Renal pelvis (tissue), 4 donors: ENCODE measurements around the gene TTC28. TPM values are rescaled to one million over a fixed set of nuclear protein-coding genes. Genes with fewer than 3 reads are reported as not detected.
"Not testable (repeated sequence)": the region's sequence is repeated elsewhere in the genome, so short reads cannot be mapped to it uniquely, and the experiment has no call there.

Experiments
- DNase-seq: peaks from one replicate; pipeline ENCODE4 v3.0.0-alpha.2; 2013
- polyA plus RNA-seq, 3 donors: library from polyadenylated mRNA; unstranded; fragments of 120-200 nt; gene quantifications; one replicate each; pipeline ENCODE4 v1.2.1, GENCODE V29; 2013; ENCODE audit not compliant: insufficient read length in 3 of 3

Gene TTC28
- polyA plus RNA-seq, 3 donors: 31.4 to 47.3 (median 36.4) TPM

DNA sequence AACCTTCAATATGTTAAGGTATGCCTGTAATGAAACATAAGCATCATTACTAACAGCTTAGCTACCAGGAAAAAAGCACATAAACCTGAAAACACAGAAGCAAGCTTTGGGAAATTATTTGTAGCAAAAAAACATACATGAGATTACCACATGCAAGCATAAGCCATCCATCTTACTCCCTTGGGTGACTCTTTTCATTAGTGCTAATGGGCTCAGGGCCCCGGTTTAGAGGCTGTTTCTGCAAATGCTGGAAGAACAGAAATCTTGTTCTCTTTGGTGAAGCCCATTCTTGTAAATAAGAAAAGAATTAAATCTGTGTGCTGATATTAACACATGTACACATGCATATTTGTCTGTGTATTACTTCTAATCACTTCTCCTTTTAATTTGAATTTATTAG lies 314.3 kb downstream of the TTC28 start:
- no peak for DNase-seq

DNA sequence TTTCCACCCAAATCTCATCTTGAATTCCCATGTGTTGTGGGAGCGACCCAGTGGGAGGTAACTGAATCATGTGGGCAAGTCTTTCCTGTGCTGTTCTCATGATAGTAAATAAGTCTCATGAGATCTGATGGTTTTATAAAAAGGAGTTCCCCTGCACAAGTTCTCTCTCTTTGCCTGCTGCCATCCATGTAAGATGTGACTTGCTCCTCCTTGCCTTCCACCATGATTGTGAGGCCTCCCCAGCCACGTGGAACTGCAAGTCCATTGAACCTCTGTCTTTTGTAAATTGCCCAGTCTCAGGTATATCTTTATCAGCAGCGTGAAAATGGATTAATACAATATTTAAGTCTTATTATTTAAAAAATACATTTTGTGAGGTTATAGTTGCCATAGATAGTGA lies 315.5 kb downstream of the TTC28 start:
- not testable (repeated sequence) for DNase-seq

DNA sequence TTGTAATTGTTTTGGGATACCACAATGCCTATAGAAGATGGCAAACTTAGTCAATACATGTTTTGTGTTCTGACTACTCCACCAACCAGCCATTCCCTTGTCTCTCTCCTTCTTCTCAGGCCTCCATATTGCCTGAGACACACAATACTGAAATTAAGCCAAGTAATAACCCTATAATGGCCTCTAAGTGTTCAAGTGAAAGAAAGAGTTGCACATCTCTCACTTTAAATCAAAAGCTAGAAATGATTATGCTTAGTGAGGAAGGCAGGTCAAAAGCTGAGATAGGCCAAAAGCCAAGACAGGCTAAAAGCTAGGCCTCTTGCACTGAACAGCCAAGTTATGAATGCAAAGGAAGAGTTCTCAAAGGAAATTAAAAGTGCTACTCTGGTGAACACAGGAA lies 318.7 kb downstream of the TTC28 start:
- DNase-seq: no peak

DNA sequence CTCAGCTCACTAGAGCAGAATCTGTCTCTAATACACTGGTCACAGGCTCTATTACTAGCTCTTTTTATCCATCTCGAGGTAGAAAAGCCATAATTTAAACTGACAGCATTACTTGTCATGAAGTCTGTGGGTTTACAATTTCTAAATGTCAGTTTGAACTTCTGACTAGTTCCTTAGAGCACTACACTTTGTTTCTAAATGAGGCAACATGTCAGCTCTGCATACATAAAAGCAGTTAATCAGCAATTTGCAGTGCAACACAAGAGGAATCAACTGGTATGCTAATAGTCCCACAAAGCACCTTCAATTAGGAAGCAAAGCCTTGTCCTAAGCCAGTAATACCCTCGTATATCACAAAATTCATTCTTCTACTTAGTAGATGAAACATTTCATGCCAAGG lies 321.3 kb downstream of the TTC28 start:
- no peak for DNase-seq

DNA sequence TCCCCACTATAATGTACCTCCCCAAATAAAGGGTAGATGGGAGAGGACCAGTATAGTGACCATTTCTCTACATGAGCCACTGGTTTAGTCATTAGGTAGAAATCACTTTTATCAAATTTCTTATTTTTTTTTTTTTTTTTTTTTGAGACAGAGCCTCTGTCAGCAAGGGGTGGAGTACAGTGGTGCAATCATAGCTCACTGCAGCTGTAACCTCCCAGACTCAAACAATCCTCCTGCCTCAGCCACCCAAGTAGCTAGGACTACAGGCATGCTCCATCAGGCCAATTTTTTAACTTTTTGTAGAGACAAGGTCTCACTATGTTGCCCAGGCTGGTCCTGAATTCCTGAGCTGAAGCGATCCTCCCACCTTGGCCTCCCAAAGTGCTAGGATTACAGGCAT lies 322.4 kb downstream of the TTC28 start:
- DNase-seq: no peak

DNA sequence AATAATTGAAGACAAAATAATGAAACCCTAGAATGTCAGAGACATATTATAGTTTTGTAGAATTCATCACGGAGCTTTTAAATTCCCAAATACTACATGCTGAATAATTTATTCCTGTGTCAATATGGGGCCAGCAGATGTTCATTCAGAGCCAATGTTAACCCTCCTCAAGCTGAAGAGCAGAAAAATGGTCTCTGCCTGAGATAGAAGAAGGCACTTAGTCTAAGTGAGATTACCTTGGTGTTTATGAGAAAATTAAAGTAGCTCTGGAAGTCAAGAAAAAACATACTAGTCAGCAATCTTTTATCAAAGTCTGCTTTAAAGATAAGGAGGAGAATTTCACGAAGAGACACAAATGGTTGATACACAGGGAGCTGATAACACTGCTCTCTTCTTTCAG lies 328.2 kb downstream of the TTC28 start:
- DNase-seq: no peak

DNA sequence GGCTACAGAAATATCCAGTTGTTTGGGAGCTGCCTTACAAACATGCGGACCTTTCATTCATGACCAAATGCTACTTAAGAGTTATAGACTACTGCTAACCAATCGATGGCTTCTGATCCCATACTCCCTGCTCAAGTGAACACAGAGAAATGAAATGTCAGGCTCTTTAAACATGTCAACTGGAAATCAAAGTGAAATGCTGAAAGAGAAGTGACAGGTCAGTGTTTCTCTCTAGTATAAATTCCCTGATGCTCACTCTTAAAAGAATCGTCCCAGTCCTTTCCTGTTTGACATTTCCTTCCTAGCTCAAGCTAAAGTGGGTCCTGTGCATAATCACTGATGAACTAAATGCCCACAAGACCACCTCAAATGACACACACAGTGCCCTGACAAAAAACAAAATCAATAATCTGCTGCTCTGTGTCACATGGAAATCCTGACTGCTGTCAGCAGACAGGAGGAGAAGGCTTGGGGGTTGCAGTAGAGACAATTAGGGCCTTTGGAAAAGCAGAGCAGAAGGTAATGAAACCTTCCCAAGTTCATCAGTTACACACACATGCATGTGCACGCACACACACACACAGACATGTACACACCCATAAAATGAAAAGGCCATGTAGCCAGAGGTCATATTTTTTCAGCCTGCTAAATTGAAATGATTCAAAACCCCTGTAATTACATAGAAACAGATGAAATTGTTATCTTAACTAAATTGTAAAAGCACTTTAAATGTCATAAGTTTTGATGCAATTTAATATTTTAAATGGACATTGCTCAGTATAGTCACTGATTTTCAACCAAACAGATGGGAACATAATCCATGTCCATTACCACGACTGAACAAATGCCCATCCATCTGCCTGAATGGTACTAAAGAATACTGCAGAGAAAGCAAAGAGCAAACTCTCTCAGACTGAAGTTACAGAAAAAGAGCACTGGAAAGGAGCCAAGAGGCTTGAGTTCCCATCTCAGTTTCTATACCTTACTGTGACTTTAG lies 330.7 kb downstream of the TTC28 start:
- DNase-seq: no peak

DNA sequence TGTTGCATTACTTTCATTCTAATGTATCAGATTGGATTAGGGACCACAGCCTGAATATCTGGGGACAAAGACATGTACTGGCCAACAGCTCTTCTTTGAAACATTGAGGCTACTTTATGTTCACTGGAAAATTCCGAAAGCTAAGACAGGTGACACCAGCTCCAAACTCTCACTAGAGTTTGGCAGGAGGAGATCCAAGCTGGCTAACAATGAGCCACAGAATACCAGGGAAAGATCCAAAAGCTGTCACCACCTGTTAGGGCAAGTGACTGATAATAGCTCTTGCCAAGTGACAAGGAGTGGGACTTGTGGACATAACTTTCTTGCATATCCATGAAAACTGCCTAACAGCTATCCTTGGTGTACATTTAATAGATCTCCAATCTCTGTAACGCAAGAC lies 333.3 kb downstream of the TTC28 start:
- DNase-seq: no peak

DNA sequence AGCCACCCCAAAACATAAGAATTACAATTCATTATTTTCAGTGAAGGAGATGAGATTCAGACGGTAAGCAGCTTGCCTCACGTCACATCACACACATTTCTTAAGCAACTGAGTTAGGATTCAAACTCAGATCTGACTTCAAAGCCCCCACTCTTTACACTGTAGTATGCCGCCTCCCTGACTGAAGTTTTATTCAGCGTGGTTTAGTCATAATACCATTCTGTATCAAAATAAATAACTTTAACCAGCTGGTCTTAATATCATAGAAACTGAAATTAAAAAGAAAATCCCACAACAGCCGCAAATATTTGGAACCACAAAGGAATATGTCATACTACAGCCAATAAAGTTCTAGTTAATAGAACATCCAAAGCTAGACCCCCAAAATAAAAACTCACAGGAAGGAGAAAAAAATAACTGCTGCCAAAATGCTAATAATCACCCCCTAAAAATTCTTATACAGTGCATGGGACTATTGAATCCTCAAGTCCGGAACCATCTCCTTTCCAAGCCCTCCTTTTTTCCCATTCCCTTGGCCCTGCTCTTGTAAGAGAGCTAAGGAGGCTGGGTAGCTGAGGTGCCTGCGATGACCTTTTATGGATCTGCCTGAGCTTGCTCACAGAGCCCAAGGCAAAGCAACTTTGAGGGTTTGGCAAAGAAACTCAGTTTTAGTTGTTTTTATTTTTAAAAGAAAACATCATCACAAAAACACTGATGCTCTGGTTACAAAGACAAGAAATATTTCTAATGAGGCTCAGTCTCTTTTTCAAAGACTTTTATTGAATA lies 334.5 kb downstream of the TTC28 start:
- DNase-seq: no peak

DNA sequence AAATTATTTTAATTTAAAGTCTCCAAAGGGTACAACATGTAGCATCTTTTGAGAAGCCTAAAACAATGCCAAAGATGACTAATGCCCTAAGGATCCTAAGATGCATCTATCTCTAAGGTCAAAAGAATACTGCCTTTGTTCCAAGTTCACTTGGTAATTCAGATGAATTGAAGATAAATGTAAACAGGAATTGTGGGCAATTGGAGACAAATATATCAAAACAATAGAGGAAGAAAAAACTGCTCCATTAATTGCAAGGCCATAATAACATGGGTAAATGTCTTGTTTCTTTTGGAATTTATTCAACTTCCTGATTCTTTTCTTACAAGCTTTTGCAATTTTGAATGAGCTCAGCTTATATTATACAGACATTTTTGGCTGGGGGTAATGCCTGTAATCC lies 338.6 kb downstream of the TTC28 start:
- DNase-seq: no peak

DNA sequence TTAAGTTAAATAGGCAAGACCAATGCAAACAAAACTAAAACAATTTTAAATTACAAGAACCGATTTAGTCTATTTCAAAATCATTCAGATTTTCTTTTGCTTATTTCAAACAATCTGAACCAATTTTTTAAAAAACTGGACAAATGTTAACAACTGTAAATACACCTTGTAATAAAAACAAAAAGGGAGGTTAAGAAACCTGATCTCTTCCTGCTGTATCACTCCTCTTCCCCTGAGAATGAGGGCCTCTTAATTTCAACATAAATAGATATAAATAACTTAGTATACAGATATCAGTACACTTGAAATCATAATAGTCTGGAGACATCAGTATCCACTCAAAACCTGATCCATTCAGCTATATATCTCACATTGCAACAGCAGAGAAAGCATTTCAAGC lies 346.6 kb downstream of the TTC28 start:
- DNase-seq: no peak

DNA sequence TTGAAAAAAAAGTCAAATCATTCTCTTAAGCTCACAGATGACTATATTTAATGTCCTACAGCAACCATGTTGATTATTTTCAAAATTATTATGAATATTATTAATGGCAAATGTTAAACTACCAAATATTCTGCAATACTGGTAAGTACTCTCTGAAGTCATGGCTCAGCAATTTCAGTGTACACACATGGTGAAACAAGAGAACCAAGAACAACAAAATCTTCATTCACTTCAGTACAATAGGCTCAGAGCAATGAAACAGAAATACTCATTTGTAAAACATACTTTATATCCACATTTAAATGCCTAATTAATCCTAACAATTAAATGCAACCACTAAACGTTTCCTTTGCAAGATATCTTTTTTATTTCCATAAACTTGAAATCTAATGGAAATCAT lies 347.2 kb downstream of the TTC28 start:
- DNase-seq: no peak

DNA sequence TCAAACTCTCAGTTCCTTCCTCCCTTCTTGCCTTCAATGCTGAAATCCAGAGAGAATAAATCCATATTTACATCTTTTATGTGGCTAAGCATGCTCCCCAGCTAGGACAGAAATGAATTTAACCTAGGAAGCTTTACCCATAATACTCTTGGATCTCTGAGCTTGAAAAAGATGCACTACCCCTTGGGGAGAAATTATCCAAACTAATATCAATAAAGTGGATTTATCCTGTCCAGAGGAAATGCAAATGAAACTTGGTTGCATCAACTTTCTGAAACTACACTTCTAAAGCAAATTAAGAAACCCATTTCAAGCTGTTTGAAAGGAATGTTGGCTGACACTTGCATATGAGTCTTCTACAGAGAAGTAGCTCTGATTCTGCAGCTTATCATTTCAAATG lies 347.9 kb downstream of the TTC28 start:
- DNase-seq: no peak

DNA sequence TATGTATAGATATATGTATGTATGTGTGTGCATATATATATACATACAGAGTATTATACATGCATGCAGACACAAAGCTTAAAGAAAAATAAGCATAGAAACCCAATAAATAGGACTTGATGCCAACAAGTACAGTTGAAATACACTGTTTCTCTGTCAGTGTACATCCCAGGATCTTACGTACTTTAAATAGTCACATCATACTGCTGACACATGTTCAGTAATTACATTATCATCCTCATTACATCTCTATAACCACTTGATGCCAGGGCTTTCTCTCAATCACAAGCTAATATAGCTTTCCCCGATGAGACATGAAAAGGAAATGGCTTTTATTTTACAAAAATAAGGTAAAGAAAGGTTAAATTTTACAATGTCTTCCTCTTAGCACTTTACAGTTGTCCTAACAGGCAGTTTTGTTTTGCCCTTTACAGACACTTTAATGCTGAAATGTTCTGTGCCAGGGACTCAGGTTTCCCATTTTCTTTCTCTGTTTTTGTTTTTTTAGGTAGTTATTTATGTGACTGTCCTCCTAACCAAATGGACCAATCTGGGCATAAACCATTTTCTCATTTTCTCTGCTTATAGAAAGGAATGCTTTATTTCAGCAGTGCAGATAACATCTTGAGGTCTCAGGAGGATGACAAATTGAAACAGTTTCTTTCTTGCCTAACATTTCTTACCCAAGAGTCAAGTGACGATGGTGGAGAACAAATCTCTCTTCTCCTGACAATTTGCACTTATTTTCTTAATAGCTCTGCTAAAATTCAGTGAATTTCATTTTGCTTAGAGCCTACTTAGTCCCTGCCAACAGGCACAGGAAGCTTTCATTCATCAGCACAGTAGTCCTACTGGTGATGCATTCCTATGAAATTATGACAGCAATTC lies 350.2 kb downstream of the TTC28 start:
- no peak for DNase-seq

DNA sequence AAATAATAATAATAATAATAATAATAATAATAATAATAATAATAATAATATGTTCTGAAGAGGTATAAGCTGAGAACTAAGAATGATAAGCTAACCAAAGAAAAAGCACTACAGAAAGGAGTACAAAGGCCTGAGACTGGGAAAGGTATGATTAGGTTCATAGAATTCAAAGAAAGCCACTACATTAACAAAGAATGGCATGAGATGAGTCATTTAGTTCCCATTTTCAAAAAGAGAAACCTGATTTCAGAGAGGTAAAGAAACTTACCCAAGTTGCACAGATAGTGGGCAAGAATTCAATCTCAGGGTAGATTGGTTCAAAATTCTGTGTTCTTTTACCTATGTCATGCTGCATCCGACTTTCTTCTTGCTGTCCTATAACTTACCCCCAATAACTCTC lies 350.9 kb downstream of the TTC28 start:
- no peak for DNase-seq

DNA sequence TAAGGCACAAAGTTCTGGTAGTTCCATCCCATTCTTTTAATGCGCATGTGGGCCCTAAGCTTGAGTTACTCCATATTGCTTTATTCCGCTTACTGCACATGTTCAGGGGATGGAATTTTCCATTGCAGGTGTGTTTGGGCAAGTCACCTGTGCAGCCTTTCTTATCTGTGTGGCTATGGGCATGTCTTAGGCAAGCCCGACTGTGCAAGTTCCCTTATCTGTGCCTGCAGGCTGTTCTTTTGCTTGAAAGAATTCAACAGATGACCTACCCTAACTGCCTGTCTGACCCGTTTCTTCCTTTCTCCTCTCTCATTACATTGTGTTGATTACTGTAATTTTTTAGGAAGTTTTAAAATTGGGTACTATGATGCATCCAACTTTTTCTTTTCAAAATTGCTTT lies 363.6 kb downstream of the TTC28 start:
- DNase-seq: no peak

DNA sequence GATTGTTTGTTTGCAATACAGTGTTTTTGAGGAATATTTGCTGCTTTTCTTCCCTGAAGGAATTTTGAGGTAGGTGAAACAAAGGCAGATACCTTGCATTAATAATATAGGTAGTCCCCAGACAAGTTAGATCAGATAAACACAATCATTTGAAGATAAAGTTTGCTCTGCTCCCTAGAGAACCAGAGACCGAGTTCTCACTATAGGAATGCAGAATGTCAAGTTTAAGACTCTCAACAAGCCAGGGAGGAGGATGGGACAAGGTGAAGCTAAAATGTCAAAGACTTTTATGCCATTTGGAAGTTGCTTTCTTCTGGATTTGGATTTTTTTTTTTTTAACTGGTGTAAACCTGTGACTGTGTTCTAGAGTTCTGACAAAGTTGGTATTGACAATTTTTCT lies 364.7 kb downstream of the TTC28 start:
- no peak for DNase-seq

DNA sequence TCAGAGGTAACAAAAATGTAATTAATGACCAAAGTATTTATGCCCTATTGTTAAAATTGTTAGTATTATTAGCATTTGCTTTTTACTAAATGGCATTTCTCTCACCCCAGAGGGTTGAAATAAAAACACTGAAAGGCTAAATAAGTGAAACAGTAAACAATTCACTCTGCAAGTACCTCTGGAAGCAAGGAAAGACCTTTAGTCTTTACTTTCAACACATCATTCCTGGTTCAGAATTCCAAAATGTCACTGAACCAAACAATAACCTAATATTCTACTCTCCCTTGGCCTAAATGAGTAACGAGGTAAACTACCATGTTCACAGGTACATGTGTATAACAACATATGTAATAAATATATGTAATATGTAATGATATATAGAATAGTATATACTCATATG lies 369.3 kb downstream of the TTC28 start:
- DNase-seq: no peak

DNA sequence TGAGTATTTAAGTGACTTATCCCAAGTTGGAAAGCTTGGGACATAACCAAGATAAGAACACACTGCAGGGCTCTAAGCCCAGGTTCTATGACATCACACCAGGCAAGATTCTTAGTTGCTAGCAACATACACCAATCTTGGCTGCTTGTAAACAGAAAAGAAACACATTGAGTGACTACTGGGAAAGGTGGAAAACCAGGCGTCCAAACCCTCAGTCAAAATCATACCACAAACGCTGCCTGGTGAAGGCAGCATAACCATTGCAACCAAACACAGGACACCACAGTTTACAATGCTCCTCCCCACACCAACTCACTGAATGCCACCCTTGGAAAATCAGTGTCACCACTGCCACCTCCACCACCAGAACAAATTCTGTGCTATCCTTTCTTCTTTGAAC lies 379.9 kb downstream of the TTC28 start:
- no peak for DNase-seq

DNA sequence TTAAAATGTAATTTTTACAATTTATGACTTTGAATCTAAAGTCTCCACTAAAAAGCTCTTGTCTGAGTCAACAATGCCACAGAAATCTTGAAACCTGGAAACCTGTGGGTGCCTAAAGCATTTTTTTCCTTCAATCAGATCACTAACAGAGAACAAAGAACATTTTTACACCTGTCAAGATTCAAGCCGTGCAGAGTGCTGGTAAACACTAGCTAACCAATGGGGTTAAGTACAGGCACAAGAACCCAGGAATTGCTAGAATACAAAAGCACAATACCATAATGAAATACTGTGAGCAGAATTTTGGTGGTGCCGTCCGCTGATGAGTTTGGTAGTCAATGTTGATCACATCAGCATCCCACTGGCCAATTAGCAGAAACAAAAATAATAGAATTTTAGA lies 380.3 kb downstream of the TTC28 start:
- DNase-seq: no peak

DNA sequence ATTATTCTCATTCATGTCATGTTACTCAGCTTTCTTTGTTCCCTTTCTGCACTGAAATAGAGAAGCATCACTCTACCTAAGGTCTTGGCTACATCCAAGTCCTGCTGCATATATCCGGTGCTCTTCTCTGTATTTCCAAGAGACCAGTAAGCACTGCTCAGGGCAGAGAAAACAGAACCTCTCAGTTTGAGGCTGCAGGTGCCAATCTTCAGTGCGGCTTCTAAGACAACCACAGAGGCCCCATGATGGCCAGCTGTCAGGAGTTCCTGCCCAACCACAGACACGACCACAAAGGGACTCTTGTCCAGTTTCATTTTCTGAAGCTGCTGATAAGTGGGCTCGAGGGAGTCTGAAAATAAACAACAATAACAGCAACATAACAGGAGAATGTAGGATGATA lies 382.1 kb downstream of the TTC28 start:
- DNase-seq: no peak

DNA sequence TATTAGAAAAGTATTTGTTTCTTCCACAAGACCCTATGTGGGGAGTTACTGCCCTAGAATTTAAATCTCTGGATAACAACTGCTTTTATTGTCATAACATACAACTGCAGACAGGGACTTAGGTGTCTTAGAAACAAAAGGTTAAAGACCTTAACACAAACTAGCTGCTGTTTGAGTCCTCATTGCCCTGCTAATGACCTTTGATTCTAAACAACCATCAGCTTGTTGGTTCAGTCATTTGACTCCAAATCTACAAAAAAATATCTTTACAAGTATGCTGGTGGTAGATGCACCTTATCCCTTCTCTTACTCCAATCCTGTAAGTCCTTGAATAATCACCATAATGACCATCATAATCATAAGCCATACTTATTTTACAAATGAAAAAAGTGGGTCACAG lies 383.2 kb downstream of the TTC28 start:
- no peak for DNase-seq
